Right lobe of liver (tissue), 6 donors: ENCODE results near the gene SCNN1A. TPM values are rescaled to one million over a fixed set of nuclear protein-coding genes. Genes with fewer than 3 reads are reported as not detected.

Source experiments
- ATAC-seq, 4 donors: fragments of 200-7000 bp; cut with Tn5 transposase; one replicate each; pipeline ENCODE4 v1.9.1; 2020; ENCODE audit warnings: mild to moderate bottlenecking in 4 of 4, moderate library complexity in 4 of 4
- DNase-seq, 3 donors: peaks; one replicate each; pipeline ENCODE4 v3.0.0-alpha.2; 2020
- H3K27ac ChIP-seq, 3 donors: fragments of 200-600 bp; one replicate each; pipeline ENCODE4 v1.8.0; 2022
- H3K27me3 ChIP-seq, 2 donors: fragments of 200-600 bp; one replicate each; pipeline ENCODE4 v1.8.0; 2022
- H3K36me3 ChIP-seq, 4 donors: fragments of 200-600 bp; sonication (generic) in 1 of 4; one replicate each; pipeline versions ENCODE4 v1.5.1 to v1.8.0; 2017 to 2022; ENCODE audit warnings: control low read depth in 1 of 4
- H3K4me1 ChIP-seq, 4 donors: fragments of 200-600 bp; sonication (generic) in 1 of 4; one replicate each; pipeline versions ENCODE4 v1.5.1 to v1.8.0; 2017 to 2022; ENCODE audit warnings: control low read depth in 1 of 4
- H3K4me3 ChIP-seq, 3 donors: fragments of 200-600 bp; one replicate each; pipeline ENCODE4 v1.8.0; 2022
- H3K9me3 ChIP-seq, 4 donors: fragments of 200-600 bp; sonication (generic) in 1 of 4; one replicate each; pipeline versions ENCODE4 v1.5.1 to v1.8.0; 2017 to 2022; ENCODE audit warnings: control low read depth in 1 of 4
- CTCF ChIP-seq, 4 donors: fragments of 200-600 bp in 3 of 4; fragments of 450-650 bp in 1 of 4; IDR thresholded peaks; one replicate each; pipeline versions ENCODE4 v1.5.1 to v1.8.0; 2016 to 2022; ENCODE audit warnings: antibody characterized with exemption in 4 of 4, mild to moderate bottlenecking in 2 of 4
- POLR2A ChIP-seq: fragments of 450-650 bp; IDR thresholded peaks from one replicate; pipeline ENCODE4 v1.6.1; 2017; ENCODE audit warnings: antibody characterized with exemption, mild to moderate bottlenecking
- WGBS: methylation state at CpG from one replicate; pipeline ENCODE4 v1.1.6; 2018; ENCODE audit warnings: low coverage, low lambda C conversion rate; ENCODE audit not compliant: insufficient coverage; ENCODE audit errors: missing lambda C conversion rate; 5-methylcytosine and 5-hydroxymethylcytosine counted together
- intact Hi-C, 2 donors: fragments of 100-400 bp; cut with DNase I; formaldehyde crosslinking; loops; one replicate each; pipeline versions ENCODE4 v1.11.2 to v1.14.1; 2022
- total RNA-seq, 6 experiments: library from RNA; depleted of rRNA in 2 of 6; stranded (reverse); fragments of >200 nt in 2 of 6; fragmentation: NEBNext Ultra II Directional in 3 of 6; extraction: Animal tissue kit (Norgen Biotek cat#: 25700) in 3 of 6; gene quantifications; one replicate each; pipeline versions ENCODE4 v1.1.0 to v1.2.4, GENCODE V29; 2016 to 2023
- donor health status: DM: no; HTN: yes; CAD: no.
- donor health status: DM: no; HTN: no; CAD: no.
- donor health status: DM: no; HTN: no; CAD: no.
- donor health status: DM: no; HTN: yes; CAD: no.
- donor health status: DM: no; HTN: yes; CAD: no.

SCNN1A gene
- total RNA-seq, 6 experiments from 2014 or later, result 2.1 to 9.5 (median 6.0) TPM

GRCh38 chr12:6420364-6420763 lies 45.0 kb upstream of the SCNN1A start:
- ATAC-seq, result no peak
- H3K4me3 ChIP-seq, result no peak overlapping the region
- no peak for DNase-seq
- WGBS, result 51% methylated on average over 3 of the region's 4 CpGs
- no peak for TF ChIP-seq CTCF (IDR thresholded peaks at IDR 0.05)
- no peak for TF ChIP-seq POLR2A
- intact Hi-C loops, result loop anchor here in 1 of 2 donors (5.0 to 10.0 kb wide), 2 partner anchors 42 to 124 kb away; no protein-coding TSS in a partner anchor
- H3K36me3 ChIP-seq, result no peaks in the 10 kb centered on the region
- no peaks in the 10 kb centered on the region for H3K9me3 ChIP-seq
- no peaks in the 10 kb centered on the region for H3K27me3 ChIP-seq
- no peak overlapping the region for H3K27ac ChIP-seq
- no peaks in the 10 kb centered on the region for H3K4me1 ChIP-seq

DNA sequence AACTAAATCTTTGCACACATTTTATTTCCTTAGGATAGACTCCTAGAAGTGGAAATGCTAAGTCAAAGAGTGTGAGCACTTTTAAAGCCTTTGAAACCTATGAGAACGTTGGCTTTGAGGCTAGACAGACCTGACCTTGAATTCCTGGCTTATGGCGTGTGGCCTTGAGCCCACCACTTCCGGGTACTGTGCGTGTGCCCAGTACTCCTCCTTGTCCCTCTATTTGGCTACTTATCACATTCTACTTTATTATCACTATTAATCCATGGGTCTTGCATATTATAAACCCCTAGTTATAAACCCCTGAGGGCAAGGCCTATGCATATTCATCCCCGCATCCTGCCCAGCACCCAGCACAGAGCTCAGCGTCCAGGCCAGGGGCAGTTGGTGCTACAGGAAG lies 43.4 kb upstream of the SCNN1A start:
- Histone ChIP-seq H3K27ac (no peak overlapping the region), H3K27me3 (no peaks in the 10 kb centered on the region), H3K4me1 (no peaks in the 10 kb centered on the region), H3K36me3 (no peaks in the 10 kb centered on the region), H3K4me3 (no peak overlapping the region), H3K9me3 (no peaks in the 10 kb centered on the region)
- ATAC-seq, result no peak
- no peak for TF ChIP-seq POLR2A
- no peak for TF ChIP-seq CTCF (IDR thresholded peaks at IDR 0.05)
- DNase-seq, result no peak
- intact Hi-C loops, result no loop called here
- 70% methylated on average over 3 of the region's 6 CpGs for WGBS

DNA sequence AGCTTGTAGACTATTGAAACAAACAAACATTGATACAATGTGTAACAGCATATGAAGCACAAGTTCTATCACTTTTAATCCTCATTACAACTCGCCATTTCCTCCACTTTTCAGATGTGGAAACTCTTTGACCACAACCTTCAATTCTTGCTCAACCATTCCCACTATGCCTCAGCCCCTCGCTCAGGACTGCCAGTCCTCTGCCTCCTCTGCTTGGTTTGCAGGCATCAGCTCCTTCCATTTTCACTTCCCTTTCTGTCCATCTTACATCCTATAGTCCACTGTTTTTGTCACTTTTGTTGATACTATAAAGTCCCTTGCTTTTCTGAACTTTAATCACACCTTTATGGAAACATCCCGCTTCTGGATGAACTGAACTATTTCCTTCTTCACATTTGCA lies 41.2 kb upstream of the SCNN1A start:
- no peaks in the 10 kb centered on the region for H3K9me3 ChIP-seq
- no peak for TF ChIP-seq POLR2A
- no peak for TF ChIP-seq CTCF (IDR thresholded peaks at IDR 0.05)
- H3K36me3 ChIP-seq, result no peaks in the 10 kb centered on the region
- no peaks in the 10 kb centered on the region for H3K27me3 ChIP-seq
- no peak for DNase-seq
- ATAC-seq, result peak; percentile 55 to 74 (median 56)
- no peaks in the 10 kb centered on the region for H3K4me1 ChIP-seq
- WGBS, result 63% methylated on average over 3 of the region's 3 CpGs
- H3K4me3 ChIP-seq, result no peak overlapping the region
- H3K27ac ChIP-seq, result no peak overlapping the region
- intact Hi-C loops, result no loop called here

GRCh38 chr12:6407236-6407954 lies 32.0 kb upstream of the SCNN1A start:
- intact Hi-C loops, result no loop called here
- no peak for ATAC-seq
- Histone ChIP-seq H3K36me3 (no peaks in the 10 kb centered on the region), H3K27ac (no peak overlapping the region), H3K4me3 (no peak overlapping the region), H3K4me1 (no peaks in the 10 kb centered on the region), H3K27me3 (no peaks in the 10 kb centered on the region), H3K9me3 (no peaks in the 10 kb centered on the region)
- 83% methylated on average over 7 of the region's 10 CpGs for WGBS
- no peak for DNase-seq
- TF ChIP-seq CTCF (IDR thresholded peaks at IDR 0.05) (no peak), POLR2A (no peak)
